HG02678 (cell line): ENCODE data around the gene EIF4H.
"Not testable (repeated sequence)": the region's sequence is repeated elsewhere in the genome, so short reads cannot be mapped to it uniquely, and the experiment has no call there.

ENCODE experiments used
- ATAC-seq: cut with Tn5 transposase; IDR thresholded peaks from one replicate; pipeline ENCODE4 v1.9.1; 2021; ENCODE audit warnings: mild to moderate bottlenecking, moderate library complexity; ENCODE audit not compliant: unreplicated experiment

The EIF4H gene

GRCh38 chr7:74173866-74174605 is at the start of gene EIF4H:
EIF4H (plus strand) TSS chr7:74174356; CDS start chr7:74174384, 28 bp downstream.
- ATAC-seq: peak; percentile 83

GRCh38 chr7:74126220-74126880 is 47.8 kb upstream of the EIF4H start:
- ATAC-seq: no peak

- ATAC-seq: no peak
Observed at GRCh38 chr7:74129887-74130286, 44.3 kb upstream of the EIF4H start.

GRCh38 chr7:74130518-74130917 is 43.6 kb upstream of the EIF4H start:
- ATAC-seq: no peak

- ATAC-seq: no peak
Observed at GRCh38 chr7:74134117-74134620, 40.0 kb upstream of the EIF4H start.

GRCh38 chr7:74138334-74138867 is 35.8 kb upstream of the EIF4H start:
- no peak for ATAC-seq

GRCh38 chr7:74138945-74139843 is 35.0 kb upstream of the EIF4H start:
- no peak for ATAC-seq

- ATAC-seq: no peak
Observed at GRCh38 chr7:74141705-74142104, 32.5 kb upstream of the EIF4H start.

- ATAC-seq: no peak
Observed at GRCh38 chr7:74143383-74143782, 30.8 kb upstream of the EIF4H start.

- ATAC-seq: no peak
Observed at GRCh38 chr7:74148491-74148890, 25.7 kb upstream of the EIF4H start.

GRCh38 chr7:74149071-74149470 is 25.1 kb upstream of the EIF4H start:
- ATAC-seq: no peak

GRCh38 chr7:74149603-74150002 is 24.6 kb upstream of the EIF4H start:
- ATAC-seq: no peak

GRCh38 chr7:74153736-74154135 is 20.4 kb upstream of the EIF4H start:
- no peak for ATAC-seq

- ATAC-seq: no peak
Observed at GRCh38 chr7:74155810-74156395, 18.3 kb upstream of the EIF4H start.

- ATAC-seq: no peak
Observed at GRCh38 chr7:74157605-74158004, 16.6 kb upstream of the EIF4H start.

- no peak for ATAC-seq
Observed at GRCh38 chr7:74164985-74165456, 9.1 kb upstream of the EIF4H start.

- ATAC-seq: no peak
Observed at GRCh38 chr7:74165867-74166593, 8.1 kb upstream of the EIF4H start.

- not testable (repeated sequence) for ATAC-seq
Observed at GRCh38 chr7:74167324-74167723, 6.8 kb upstream of the EIF4H start.

GRCh38 chr7:74173074-74173473 is 1.1 kb upstream of the EIF4H start:
- ATAC-seq: no peak

- ATAC-seq: no peak
Observed at GRCh38 chr7:74173491-74173865, 678 bp upstream of the EIF4H start.
